ENCODE results near the gene KLB.
"Not testable (repeated sequence)": the region's sequence is repeated elsewhere in the genome, so short reads cannot be mapped to it uniquely, and the experiment has no call there.

KLB gene

GRCh38 chr4:39427520-39428114 is 20.9 kb downstream of the KLB start:
- DNase-seq: no peak

DNA sequence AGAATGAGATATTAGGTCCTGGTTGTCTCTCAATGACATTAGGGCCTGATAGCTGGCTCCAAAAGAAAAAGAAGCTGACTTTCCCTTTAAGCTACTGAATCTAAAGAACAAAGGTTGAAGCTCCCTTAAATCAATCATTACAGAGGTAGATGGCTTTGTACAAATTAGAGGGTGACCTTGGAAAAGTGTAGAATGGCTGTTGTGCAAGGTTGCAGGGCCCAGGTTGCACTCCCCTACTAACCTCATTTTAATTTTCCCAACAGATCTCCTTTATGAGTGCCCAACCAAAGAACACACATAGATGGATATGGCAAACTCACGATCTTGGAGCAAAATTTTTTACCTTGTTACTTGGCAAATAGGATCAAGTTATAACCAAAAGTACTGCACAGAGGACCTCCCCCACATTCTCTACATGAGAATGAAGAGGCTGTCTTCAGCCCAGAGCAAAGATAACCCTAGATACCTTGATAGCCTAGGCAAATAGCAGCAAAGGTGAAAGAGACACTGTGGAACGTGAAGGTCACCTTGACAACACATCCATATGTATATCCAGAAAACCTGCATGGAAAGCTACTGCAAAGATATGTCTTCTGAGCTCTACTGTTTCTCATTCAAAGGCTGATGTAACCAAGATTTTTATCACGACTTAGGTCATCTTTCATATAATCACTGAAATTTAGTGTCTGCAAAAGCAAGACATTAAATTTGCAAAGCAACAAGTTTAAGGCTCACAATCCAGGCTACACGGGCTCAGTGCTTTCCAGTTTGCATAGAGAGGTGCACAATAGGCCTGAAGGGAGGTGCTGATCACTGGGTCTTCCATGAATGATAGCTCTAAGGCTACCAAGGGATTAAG is 23.0 kb downstream of the KLB start:
- no peak for DNase-seq

DNA sequence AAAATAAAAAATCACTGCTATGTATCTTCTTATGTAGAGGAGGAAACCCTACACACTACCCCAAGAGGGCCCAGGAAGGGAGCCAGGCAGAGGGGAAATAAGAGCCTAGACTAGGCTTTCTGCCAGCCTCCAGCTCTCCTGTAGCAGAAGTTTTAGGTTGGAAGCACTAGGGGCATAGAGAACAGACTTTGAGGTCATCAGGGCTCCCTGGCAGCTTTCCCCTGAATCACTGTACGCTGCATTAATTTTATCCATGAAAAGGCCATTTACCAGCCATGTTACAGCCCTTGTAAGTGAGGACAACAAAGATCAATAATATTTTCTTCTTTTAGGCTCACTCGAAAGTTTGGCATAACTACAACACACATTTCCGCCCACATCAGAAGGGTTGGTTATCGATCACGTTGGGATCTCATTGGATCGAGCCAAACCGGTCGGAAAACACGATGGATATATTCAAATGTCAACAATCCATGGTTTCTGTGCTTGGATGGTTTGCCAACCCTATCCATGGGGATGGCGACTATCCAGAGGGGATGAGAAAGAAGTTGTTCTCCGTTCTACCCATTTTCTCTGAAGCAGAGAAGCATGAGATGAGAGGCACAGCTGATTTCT is 27.3 kb downstream of the KLB start:
- DNase-seq: no peak

DNA sequence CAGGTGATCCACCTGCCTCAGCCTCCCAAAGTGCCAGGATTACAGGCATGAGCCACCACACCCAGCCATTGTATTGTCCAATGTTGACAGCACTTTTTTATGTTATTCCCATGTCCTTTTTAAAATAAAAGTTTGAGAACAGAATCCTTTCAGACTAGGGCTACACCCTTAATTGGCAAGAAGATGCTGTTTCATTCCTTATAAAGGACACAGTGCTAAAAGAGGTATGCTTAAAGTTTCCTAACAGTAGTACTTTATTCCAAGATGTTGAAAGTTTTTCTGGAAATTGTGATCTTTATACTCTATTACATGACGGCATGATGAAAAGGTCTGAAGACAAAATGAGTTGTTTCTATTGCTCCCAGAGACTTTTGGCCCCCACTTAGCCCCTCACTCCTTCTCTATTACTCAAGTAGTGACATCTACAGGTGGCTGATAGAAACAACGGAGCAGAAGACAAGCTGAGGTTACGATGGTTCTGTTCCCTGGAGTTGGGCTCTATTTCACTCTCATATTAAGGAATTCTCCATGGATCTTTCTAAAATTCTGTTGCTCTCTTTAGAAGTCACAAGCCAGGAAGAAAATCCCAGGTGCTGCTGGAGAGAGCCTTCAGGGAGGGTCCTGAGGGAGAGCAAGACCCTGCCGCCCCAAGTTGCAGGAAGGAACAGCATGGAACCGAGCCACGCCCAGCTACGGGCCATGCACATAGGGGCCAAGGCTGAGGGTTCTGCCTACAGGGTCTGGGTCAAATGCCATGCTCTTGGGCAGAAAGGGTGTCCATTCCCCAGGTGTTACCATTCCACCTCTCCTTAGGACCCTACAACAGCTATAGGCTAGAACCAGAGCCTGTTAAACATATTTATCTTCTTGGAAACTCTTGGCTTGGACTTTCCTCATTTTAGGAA is 29.2 kb downstream of the KLB start:
- DNase-seq: no peak

DNA sequence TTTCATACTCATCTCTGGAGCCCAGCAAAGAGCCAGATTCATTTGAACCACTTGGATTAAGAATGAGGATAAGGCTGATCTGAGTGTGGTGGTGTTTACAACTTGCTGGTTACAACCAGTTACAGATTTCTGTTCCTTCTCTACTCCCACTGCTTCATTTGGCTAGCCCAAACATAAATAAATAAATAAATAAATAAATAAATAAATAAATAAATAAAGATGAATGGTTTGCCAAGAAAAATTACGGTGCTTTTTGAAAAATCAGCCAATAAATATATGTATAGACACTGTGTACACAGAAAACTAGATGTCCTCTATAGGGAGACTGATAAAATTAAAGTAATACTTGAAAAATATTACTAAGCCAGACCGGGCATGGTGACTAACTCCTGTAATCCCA is 34.9 kb downstream of the KLB start:
- no peak for DNase-seq

DNA sequence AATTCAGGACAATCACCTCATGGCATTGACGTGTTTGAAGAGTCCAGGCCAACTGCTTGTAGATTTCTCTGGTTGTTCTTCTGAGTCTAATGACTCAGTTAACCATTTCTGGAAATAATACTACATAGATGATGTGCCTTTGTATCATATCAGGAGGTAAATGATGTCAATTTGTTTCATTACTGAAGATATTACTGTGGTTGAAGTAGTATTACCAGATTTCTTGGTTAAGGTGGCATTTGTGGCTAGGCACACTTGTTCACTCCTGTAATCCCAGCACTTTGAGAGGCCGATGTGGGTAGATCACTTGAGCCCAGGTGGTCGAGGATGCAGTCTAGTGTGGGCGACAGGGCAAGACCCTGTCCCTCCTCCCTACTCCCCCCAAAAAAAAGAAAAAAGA is 36.3 kb downstream of the KLB start:
- no peak for DNase-seq

DNA sequence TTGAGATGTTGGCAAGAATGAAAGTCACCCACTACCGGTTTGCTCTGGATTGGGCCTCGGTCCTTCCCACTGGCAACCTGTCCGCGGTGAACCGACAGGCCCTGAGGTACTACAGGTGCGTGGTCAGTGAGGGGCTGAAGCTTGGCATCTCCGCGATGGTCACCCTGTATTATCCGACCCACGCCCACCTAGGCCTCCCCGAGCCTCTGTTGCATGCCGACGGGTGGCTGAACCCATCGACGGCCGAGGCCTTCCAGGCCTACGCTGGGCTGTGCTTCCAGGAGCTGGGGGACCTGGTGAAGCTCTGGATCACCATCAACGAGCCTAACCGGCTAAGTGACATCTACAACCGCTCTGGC is 39.7 kb downstream of the KLB start:
- DNase-seq: no peak

- peak; percentile 43 for DNase-seq
Measured at GRCh38 chr4:39446842-39447573, 40.3 kb downstream of the KLB start.

DNA sequence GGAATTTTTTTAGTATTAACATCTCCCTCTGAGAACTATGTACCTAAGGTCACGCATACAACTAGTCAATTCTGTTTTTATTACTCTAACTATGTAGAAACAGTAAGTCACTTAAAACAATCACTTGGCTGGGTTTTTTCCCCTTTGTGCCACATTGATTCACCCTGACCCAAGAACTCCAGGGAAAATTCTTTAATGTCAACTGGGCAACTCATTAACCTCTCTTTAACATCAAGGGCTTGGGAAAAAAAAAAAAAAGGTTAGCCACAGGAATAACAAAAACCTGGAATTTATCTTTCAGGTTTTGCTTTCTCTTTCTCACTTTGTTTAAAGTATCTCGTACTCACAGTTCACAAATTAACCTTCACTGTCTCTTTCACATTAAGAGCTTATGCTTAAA is 43.9 kb downstream of the KLB start:
- DNase-seq: no peak

DNA sequence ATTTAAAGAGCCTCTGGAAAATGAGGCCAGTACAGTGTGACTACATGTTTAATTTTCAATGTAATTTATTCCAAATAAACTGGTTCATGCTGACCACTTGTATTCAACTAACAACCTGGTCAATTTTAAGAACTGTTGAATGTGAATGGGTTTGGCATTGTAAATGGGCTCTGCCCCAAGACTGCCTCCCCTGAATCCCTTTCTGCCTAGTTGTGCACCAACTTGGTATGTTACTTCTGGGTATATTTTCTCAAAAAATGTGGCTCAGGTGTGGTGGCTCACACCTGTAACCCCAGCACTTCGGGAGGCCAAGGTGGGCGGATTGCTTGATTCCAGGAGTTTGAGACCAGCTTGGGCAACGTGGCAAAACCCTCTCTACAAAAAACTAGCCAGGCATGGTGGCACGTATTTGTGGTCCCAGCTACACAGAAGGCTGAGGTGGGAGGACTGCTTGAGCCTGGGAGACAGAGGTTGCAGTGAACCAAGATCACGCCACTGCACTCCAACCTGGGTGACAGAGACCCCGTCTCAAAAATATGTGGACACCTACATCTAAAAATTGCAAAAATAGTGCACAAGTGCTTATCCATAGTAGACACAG is 44.8 kb downstream of the KLB start:
- DNase-seq: no peak

GRCh38 chr4:39452153-39452859 is 45.6 kb downstream of the KLB start:
- DNase-seq: no peak

DNA sequence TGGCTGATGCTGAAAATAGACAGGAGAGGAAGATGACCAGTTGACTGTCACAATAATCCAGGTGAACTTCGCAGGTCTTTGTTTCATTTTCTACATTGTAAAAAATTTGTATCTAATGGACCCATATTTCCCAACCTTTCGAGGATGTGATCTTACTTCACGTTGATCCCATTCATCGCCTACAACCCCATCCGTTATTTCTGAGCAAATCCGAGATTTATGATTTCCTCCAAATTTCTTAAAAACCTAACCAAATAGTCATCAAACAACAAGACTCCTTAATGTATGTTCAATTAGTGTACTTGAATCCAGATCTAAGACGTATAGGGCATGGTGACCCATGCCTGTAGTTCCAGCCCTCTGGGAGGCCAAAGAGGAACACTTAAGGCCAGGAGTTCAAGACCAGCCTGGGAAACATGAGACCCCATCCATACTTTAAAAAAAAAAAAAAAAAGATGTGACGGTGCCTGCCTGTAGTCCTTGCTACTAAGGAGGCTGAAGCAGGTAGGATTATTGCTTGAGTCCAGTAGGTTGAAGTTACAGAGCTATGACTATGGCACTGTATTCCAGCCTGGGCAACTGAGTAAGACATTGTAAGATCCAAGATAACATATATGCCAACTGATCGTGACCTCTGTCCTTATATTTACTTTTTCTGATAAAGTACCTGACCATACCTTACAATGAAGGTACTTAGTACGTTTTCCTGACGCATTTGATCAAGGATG is 46.3 kb downstream of the KLB start:
- DNase-seq: no peak

DNA sequence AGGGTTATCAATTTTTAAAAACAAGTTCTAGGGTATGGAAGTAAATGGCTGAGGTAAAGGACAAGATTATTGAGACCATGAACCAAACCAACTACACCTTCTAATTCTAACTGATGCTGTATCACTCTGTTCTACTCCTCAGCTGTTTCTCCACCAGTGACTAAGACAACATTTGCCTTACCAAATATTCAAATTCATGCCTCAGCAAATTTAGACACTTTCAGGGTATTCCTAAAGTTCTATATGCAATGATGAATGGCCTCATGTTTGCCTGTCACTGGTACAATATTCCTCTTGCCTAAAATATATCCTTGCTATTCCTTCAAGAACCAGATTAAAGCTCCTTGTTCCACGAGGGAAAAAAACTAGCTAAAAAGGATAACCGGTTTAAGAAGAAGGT is 47.0 kb downstream of the KLB start:
- no peak for DNase-seq

- DNase-seq: no peak
Measured at GRCh38 chr4:39455486-39455885, 48.8 kb downstream of the KLB start.

DNA sequence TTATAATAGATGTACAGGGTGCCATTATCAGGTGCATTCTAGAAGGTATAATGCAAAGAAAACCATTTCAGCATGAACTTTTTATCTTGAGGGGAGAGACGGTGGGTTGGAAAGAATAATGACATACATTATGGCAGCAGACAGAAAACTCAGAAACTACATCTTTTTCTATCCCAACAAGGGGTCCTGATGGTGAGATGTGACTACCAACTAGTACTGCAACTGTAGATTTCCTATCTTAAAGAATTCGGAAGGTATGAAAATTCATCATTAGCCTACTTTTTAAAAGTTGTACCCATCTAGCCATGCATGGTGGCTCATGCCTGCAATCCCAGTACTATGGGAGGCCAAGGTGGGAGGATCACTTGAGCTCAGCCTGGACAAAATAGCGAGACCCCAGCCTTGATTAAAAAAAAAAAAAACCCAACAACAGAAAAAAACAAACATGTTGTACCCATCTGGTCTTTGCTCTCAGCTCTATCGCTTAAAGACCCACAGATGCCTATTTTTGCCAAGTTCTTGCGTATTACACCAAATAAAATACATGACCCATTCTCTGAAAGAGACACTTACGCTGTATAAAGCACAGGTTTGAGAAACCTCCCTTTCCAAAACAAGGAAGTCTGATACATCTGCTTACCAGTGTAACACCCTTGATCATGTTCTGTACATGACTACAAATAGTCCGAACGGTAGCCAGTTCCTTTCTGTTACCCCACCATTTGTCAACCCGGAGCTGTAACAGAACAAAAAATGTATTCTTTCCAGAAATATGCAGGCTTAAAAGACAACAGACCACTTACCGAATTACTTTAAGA is 50.4 kb downstream of the KLB start:
- DNase-seq: no peak

DNA sequence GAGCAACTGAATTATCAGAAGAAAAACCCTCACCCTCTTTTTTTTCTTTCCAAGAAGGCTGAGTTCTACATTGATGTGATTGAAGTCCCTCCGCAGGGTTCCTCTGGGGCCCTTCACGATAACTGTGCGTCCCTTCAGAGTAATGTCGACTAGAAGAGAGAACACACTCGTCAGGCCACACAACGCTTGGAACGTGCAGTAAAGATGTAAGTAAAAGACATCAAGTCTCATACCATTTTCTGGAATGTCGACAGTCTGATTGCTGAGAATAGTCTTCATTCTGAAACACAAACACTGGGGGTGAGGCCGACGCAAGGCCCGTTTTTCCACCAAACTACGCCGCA is 51.4 kb downstream of the KLB start:
- DNase-seq: not testable (repeated sequence)

DNA sequence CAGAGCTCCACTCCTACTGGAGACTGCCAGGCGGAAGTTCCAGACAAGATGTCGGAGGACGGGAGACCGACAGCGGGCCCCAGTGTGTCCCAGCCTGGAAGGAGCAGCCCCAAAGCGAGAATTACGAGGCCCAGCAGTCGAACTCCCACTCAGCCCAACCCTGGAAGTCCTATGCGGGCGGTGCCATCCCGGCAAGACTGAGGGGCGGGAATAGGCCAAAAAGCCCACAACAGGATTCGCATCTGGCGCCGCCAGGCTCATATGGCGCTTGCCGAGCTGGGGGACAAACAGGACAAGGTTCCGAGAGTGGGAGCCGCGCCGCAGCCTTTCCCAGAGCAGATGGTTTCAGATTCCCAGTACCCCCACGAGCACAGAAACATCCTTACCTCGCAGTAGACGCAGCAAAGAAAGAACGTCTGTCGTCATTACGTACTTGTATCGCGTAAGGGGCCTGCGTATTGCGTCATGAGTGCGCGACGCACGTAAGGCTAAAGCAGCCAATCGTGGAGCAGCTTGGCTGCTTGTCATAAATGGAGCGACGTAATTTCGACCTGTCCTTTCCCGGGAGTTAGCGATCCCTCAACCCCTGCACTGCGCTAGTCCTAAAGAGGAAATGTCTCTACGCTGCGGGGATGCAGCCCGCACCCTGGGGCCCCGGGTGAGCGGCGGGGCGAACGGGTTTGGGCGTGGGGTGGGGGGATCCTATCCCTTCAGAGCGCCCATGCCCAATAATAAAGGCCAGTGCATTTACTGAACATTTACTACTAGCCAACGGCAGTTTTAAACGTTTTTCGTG is 52.0 kb downstream of the KLB start, which contains the start of the genes LIAS and RPL9:
Gene LIAS, plus strand, starts transcription at position 552 of the 796 bp plus-strand sequence. Its CDS starts 62 bp downstream, at position 614.
Gene RPL9, minus strand, starts transcription at position 418 of the 796 bp plus-strand sequence. CDS start 483 bp downstream, outside the sequence.
- DNase-seq: peak; percentile 99

- peak; percentile 89 for DNase-seq
Measured at GRCh38 chr4:39464886-39465501, 58.3 kb downstream of the KLB start.
